ENCODE results near the gene IDS. TPM values are rescaled to one million over a fixed set of nuclear protein-coding genes. Genes with fewer than 3 reads are reported as not detected.

IDS gene
- polyA plus RNA-seq, 1 of the 3 experiments (the other 2 are of a cell fraction) = 78.4 TPM

- no peaks in the 10 kb centered on the region for H3F3A ChIP-seq (replicated peaks; ENCODE audit: insufficient read depth)
- H4K20me1 ChIP-seq (ENCODE audit: insufficient read depth) = no peaks in the 10 kb centered on the region
- no peak overlapping the region for H3K9ac ChIP-seq
- CTCF ChIA-PET = interaction anchor here (0.5 to 3.7 kb wide), 13 partner anchors 9 to 405 kb away, joined by 3 to 25 read pairs (median 4); no protein-coding TSS in a partner anchor
- 44% methylated on average over 4 of the region's 4 CpGs for WGBS (ENCODE audit: low lambda C conversion rate)
- H2AFZ ChIP-seq (ENCODE audit: low read depth) = 0 out of 2 replicates have a peak overlapping the region, but pooled peaks have one; percentile 9
- H3K4me3 ChIP-seq (ENCODE audit: low read depth in 2 of 2, low read length in 1 of 2) = no peak overlapping the region
- H3K4me2 ChIP-seq = no peak overlapping the region
- H3K36me3 ChIP-seq (replicated peaks in 1 of 2; ENCODE audit: control insufficient read depth in 1 of 2, insufficient read depth in 2 of 2, low read length in 1 of 2) = no peaks in the 10 kb centered on the region
- no peaks in the 10 kb centered on the region for H3K79me2 ChIP-seq (ENCODE audit: insufficient read depth)
- POLR2A ChIA-PET = interaction anchor here (0.8 to 1.0 kb wide), 3 partner anchors 9 to 29 kb away, joined by 3 to 5 read pairs (median 4); no protein-coding TSS in a partner anchor
- H3K4me1 ChIP-seq (ENCODE audit: control insufficient read depth in 1 of 2, insufficient read depth in 2 of 2, low read depth in 1 of 2, low read length in 1 of 2) = no peaks in the 10 kb centered on the region; a peak in 1 of 4 replicates
- no peaks in the 10 kb centered on the region for H3K9me3 ChIP-seq
- no peaks in the 10 kb centered on the region for H3K9me2 ChIP-seq
- H3K27ac ChIP-seq (ENCODE audit: low read depth in 2 of 2, low read length in 1 of 2) = no peak overlapping the region
- peak; percentile 58 for DNase-seq
- 0 out of 2 replicates have a peak, but pooled peaks cover 5% of the 10 kb centered on the region for H3K27me3 ChIP-seq (ENCODE audit: insufficient read depth)
- TF ChIP-seq USF1 (IDR thresholded peaks at IDR 0.05; ENCODE audit: borderline replicate concordance, low read depth) (no peak), GATA2 (CRISPR knock-in tag; IDR thresholded peaks at IDR 0.05) (no peak), CHD2 (IDR thresholded peaks at IDR 0.05; ENCODE audit: low read length, partially characterized antibody) (no peak), IRF3 (IDR thresholded peaks at IDR 0.05; ENCODE audit: low read depth, low read length) (no peak), NRF1 (IDR thresholded peaks at IDR 0.05; ENCODE audit: low read depth, low read length) (no peak), TCF12 (IDR thresholded peaks at IDR 0.05) (no peak), REST (IDR thresholded peaks at IDR 0.05; ENCODE audit: low read depth, low read length) (no peak), EP300 (IDR thresholded peaks at IDR 0.05; ENCODE audit: borderline replicate concordance in 1 of 2, low read depth in 1 of 2, low read length in 1 of 2) (no peak), GABPA (IDR thresholded peaks at IDR 0.05; ENCODE audit: low read depth) (no peak), MXI1 (IDR thresholded peaks at IDR 0.05; ENCODE audit: low read depth, low read length) (no peak), FOXM1 (IDR thresholded peaks at IDR 0.05; ENCODE audit: low read depth) (no peak), SIN3A (IDR thresholded peaks at IDR 0.05; ENCODE audit: borderline replicate concordance, low read depth, low read length) (no peak), RAD21 (IDR thresholded peaks at IDR 0.05; ENCODE audit: low read length) (peak; percentile 62), RXRA (IDR thresholded peaks at IDR 0.05; ENCODE audit: borderline replicate concordance, low read depth) (no peak), YY1 (IDR thresholded peaks at IDR 0.05; ENCODE audit: low read depth) (no peak), SMC3 (IDR thresholded peaks at IDR 0.05; ENCODE audit: low read depth, low read length) (peak; percentile 55), TAF1 (IDR thresholded peaks at IDR 0.05; ENCODE audit: borderline replicate concordance, low read depth, low read length) (no peak), POLR2AphosphoS5 (IDR thresholded peaks at IDR 0.05; ENCODE audit: low read depth, low read length) (no peak), FOSL2 (IDR thresholded peaks at IDR 0.05; ENCODE audit: borderline replicate concordance, low read depth) (no peak), ELF1 (IDR thresholded peaks at IDR 0.05) (no peak), FOXJ3 (CRISPR knock-in tag; IDR thresholded peaks at IDR 0.05) (no peak)
- TF ChIP-seq, protein P1, sequence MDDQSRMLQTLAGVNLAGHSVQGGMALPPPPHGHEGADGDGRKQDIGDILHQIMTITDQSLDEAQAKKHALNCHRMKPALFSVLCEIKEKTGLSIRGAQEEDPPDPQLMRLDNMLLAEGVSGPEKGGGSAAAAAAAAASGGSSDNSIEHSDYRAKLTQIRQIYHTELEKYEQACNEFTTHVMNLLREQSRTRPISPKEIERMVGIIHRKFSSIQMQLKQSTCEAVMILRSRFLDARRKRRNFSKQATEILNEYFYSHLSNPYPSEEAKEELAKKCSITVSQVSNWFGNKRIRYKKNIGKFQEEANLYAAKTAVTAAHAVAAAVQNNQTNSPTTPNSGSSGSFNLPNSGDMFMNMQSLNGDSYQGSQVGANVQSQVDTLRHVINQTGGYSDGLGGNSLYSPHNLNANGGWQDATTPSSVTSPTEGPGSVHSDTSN (IDR thresholded peaks at IDR 0.05) = no peak
- TF ChIP-seq, protein P2, sequence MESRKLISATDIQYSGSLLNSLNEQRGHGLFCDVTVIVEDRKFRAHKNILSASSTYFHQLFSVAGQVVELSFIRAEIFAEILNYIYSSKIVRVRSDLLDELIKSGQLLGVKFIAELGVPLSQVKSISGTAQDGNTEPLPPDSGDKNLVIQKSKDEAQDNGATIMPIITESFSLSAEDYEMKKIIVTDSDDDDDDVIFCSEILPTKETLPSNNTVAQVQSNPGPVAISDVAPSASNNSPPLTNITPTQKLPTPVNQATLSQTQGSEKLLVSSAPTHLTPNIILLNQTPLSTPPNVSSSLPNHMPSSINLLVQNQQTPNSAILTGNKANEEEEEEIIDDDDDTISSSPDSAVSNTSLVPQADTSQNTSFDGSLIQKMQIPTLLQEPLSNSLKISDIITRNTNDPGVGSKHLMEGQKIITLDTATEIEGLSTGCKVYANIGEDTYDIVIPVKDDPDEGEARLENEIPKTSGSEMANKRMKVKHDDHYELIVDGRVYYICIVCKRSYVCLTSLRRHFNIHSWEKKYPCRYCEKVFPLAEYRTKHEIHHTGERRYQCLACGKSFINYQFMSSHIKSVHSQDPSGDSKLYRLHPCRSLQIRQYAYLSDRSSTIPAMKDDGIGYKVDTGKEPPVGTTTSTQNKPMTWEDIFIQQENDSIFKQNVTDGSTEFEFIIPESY (IDR thresholded peaks at IDR 0.05; ENCODE audit: borderline replicate concordance, low read depth) = no peak
Measured at GRCh38 chrX:149512225-149512885, 7.2 kb upstream of the IDS start.

Measured in SK-N-SH (cell line).